WTC11 (cell line): ENCODE measurements around the gene WSB2. TPM values are rescaled to one million over a fixed set of nuclear protein-coding genes. Genes with fewer than 3 reads are reported as not detected.

Experiments
- ARID4B ChIP-seq: sonication (generic); formaldehyde crosslinking; IDR thresholded peaks from 2 replicates; pipeline ENCODE4 v1.8.0; 2023; ENCODE audit warnings: missing genetic modification reagents, mild to moderate bottlenecking, borderline replicate concordance
- E2F1 ChIP-seq: sonication (generic); formaldehyde crosslinking; IDR thresholded peaks from 2 replicates; pipeline ENCODE4 v1.8.0; 2022; ENCODE audit warnings: mild to moderate bottlenecking, missing genetic modification reagents
- E2F4 ChIP-seq: sonication (generic); formaldehyde crosslinking; IDR thresholded peaks from 2 replicates; pipeline ENCODE4 v1.8.1; 2022; ENCODE audit warnings: low read depth, mild to moderate bottlenecking, moderate library complexity, missing genetic modification reagents, borderline replicate concordance
- E2F5 ChIP-seq: sonication (generic); formaldehyde crosslinking; IDR thresholded peaks from 2 replicates; pipeline ENCODE4 v1.8.1; 2022; ENCODE audit warnings: mild to moderate bottlenecking, moderate library complexity, missing genetic modification reagents
- FOXK1 ChIP-seq: sonication (generic); formaldehyde crosslinking; IDR thresholded peaks from 2 replicates; pipeline ENCODE4 v1.8.0; 2022; ENCODE audit warnings: mild to moderate bottlenecking, moderate library complexity, missing genetic modification reagents
- FOXP4 ChIP-seq: sonication (generic); formaldehyde crosslinking; IDR thresholded peaks from 2 replicates; pipeline ENCODE4 v1.8.0; 2022; ENCODE audit warnings: mild to moderate bottlenecking, missing genetic modification reagents
- GABPB1 ChIP-seq: sonication (generic); formaldehyde crosslinking; IDR thresholded peaks from 2 replicates; pipeline ENCODE4 v1.8.1; 2023; ENCODE audit warnings: mild to moderate bottlenecking, missing genetic modification reagents
- HMGA2 ChIP-seq: fragments of 250-450 bp; sonication (Bioruptor Pico); IDR thresholded peaks from 2 replicates; pipeline ENCODE4 v1.4.0; 2021; ENCODE audit warnings: mild to moderate bottlenecking, moderate library complexity
- HMGXB4 ChIP-seq: sonication (generic); formaldehyde crosslinking; IDR thresholded peaks from 2 replicates; pipeline ENCODE4 v1.8.1; 2023; ENCODE audit warnings: mild to moderate bottlenecking, moderate library complexity, missing genetic modification reagents
- JUN ChIP-seq: sonication (generic); formaldehyde crosslinking; IDR thresholded peaks from 2 replicates; pipeline ENCODE4 v1.8.0; 2023; ENCODE audit warnings: mild to moderate bottlenecking, missing genetic modification reagents
- MYBL2 ChIP-seq: sonication (generic); formaldehyde crosslinking; IDR thresholded peaks from 2 replicates; pipeline ENCODE4 v1.8.1; 2023; ENCODE audit warnings: mild to moderate bottlenecking, moderate library complexity, missing genetic modification reagents
- NR1H2 ChIP-seq: sonication (generic); formaldehyde crosslinking; IDR thresholded peaks from 2 replicates; pipeline ENCODE4 v1.9.0; 2021; ENCODE audit warnings: mild to moderate bottlenecking, moderate library complexity, missing genetic modification reagents
- NR3C1 ChIP-seq: sonication (generic); formaldehyde crosslinking; conservative IDR thresholded peaks from 2 replicates; pipeline ENCODE4 v1.8.1; 2023; ENCODE audit warnings: low read depth, mild to moderate bottlenecking, missing genetic modification reagents
- TEAD1 ChIP-seq: sonication (generic); formaldehyde crosslinking; IDR thresholded peaks from 2 replicates; pipeline ENCODE4 v1.8.0; 2022; ENCODE audit warnings: mild to moderate bottlenecking, missing genetic modification reagents
- USF1 ChIP-seq: sonication (generic); formaldehyde crosslinking; IDR thresholded peaks from 2 replicates; pipeline ENCODE4 v1.8.0; 2022; ENCODE audit warnings: mild to moderate bottlenecking, missing genetic modification reagents
- ZBTB43 ChIP-seq: sonication (generic); formaldehyde crosslinking; IDR thresholded peaks from 2 replicates; pipeline ENCODE4 v1.8.1; 2023; ENCODE audit warnings: mild to moderate bottlenecking, missing genetic modification reagents
- ZNF138 ChIP-seq: sonication (generic); formaldehyde crosslinking; conservative IDR thresholded peaks from 2 replicates; pipeline ENCODE4 v1.8.1; 2022; ENCODE audit warnings: mild to moderate bottlenecking, moderate library complexity, missing genetic modification reagents
- ZNF219 ChIP-seq: sonication (generic); formaldehyde crosslinking; IDR thresholded peaks from 2 replicates; pipeline ENCODE4 v1.8.0; 2023; ENCODE audit warnings: missing genetic modification reagents, mild to moderate bottlenecking, borderline replicate concordance
- ZNF263 ChIP-seq: sonication (generic); formaldehyde crosslinking; IDR thresholded peaks from 2 replicates; pipeline ENCODE4 v1.8.1; 2022; ENCODE audit warnings: low read depth, mild to moderate bottlenecking, moderate library complexity, missing genetic modification reagents
- ZNF281 ChIP-seq: sonication (generic); formaldehyde crosslinking; IDR thresholded peaks from 2 replicates; pipeline ENCODE4 v1.8.0; 2023; ENCODE audit warnings: mild to moderate bottlenecking, missing genetic modification reagents
- ZNF423 ChIP-seq: fragments of 250-450 bp; sonication (Bioruptor Pico); IDR thresholded peaks from 2 replicates; pipeline ENCODE4 v2.1.2; 2022; ENCODE audit warnings: mild to moderate bottlenecking, moderate library complexity
- total RNA-seq: library from RNA; stranded (reverse); gene quantifications from 3 replicates; pipeline ENCODE4 v1.2.3, GENCODE V29; 2021

Gene WSB2
- total RNA-seq, 1 experiment from 2014 or later = 74.2 TPM

GRCh38 chr12:118103601-118104382 lies 42.8 kb upstream of the WSB2 start, which contains the start of gene VSIG10 (continued):
- TF ChIP-seq ZNF281 (CRISPR knock-in tag) = no peak
- peak; percentile 74; the same call in 1 of the 2 replicates for TF ChIP-seq ZNF219 (CRISPR knock-in tag)
- TF ChIP-seq ARID4B (CRISPR knock-in tag) = peak; percentile 54
- TF ChIP-seq HMGA2 (CRISPR knock-in tag) = no peak
- peak; percentile 91; the same call in 1 of the 2 replicates for TF ChIP-seq FOXP4
- peak; percentile 37; the same call in 1 of the 2 replicates for TF ChIP-seq ZNF263 (CRISPR knock-in tag)
- 0 out of 2 replicates have a peak, but pooled peaks have one; percentile 52 for TF ChIP-seq ZBTB43 (CRISPR knock-in tag)
- TF ChIP-seq ZNF423 (CRISPR knock-in tag) = peak; percentile 82
- peak; percentile 74 for TF ChIP-seq HMGXB4 (CRISPR knock-in tag)
- 0 out of 2 replicates have a peak, but pooled peaks have one; percentile 67 for TF ChIP-seq JUN (CRISPR knock-in tag)
- TF ChIP-seq NR3C1 (CRISPR knock-in tag) = 0 out of 2 replicates have a peak, but pooled peaks have one; percentile 46
- no peak; the same call in 1 of the 2 replicates for TF ChIP-seq MYBL2
- TF ChIP-seq TEAD1 = no peak
- TF ChIP-seq E2F4 (CRISPR knock-in tag) = no peak; the same call in 1 of the 2 replicates
- no peak for TF ChIP-seq ZNF138 (CRISPR knock-in tag)
- TF ChIP-seq USF1 (CRISPR knock-in tag) = 0 out of 2 replicates have a peak, but pooled peaks have one; percentile 33
- no peak for TF ChIP-seq GABPB1
- TF ChIP-seq FOXK1 (CRISPR knock-in tag) = peak; percentile 69
- TF ChIP-seq E2F5 (CRISPR knock-in tag) = peak; percentile 89
- TF ChIP-seq E2F1 (CRISPR knock-in tag) = no peak
- no peak for TF ChIP-seq NR1H2 (CRISPR knock-in tag)
